HG03432 (cell line): Measurements from ENCODE around the gene USP7.

Experiments used
- ATAC-seq: cut with Tn5 transposase; IDR thresholded peaks from one replicate; pipeline ENCODE4 v1.9.1; 2021; ENCODE audit warnings: mild to moderate bottlenecking, moderate library complexity; ENCODE audit not compliant: unreplicated experiment

The USP7 gene

DNA sequence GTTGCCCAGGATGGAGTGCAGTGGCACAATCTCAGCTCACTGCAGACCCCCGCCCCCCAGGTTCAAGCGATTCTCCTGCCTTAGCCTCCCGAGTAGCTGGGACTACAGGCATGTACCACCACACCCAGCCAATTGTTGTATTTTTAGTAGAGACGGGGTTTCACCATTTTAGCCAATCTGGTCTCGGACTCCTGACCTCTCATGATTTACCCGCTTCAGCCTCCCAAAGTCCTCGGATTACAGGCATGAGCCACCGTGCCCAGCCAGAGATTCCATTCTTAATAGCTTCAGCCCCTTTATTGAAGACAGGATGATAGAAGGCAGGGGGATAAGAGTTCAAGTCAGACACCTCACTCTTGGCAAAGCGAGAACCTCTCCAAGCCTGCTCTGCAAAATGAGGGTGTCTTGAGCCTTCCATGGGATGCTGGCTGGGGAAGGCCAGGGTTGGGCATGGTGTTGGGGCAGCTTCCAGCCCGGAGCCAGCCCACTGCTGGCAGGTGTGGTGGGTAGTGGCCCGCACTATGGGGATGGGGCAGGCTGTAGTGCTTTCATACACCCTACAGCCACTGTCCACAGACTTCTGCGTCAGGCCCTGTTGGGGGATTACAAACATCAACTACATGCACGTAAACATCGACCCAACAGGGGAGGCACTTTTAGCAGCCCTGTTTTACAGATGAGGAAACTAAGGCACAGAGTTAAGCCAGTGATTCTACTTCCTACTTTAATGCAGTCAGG, 98.4 kb downstream of the USP7 start:
- no peak for ATAC-seq

DNA sequence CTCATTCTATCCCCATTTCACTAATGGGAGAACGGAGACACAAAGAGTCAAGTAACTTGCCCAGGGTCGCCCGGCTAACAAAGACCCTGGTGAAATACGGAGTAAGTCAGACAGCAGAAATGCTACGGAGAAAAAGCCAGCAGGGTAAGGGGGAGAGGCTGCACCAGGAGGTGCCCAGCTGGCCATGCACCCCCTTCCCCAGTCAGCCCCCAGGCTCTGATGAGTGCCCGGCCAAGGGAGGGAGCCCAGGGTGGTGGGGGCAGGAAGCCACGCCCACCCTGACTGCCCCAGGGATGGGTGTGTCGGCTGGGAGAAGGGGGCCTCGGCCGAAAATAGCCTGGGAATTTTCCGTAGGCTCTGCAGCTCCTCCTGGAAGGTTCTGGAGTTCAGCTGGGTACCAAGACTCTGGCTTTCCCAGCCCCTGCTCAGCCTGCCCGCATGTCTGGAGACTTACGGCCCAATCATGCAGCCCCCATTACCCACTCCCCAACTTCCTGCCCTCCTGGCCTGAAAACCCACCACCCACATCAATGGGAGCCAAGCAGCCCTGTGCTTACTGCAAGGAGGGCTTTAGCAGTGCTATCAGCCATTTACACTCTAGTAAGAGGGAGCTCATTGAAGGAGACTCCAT, 99.1 kb downstream of the USP7 start:
- no peak for ATAC-seq

DNA sequence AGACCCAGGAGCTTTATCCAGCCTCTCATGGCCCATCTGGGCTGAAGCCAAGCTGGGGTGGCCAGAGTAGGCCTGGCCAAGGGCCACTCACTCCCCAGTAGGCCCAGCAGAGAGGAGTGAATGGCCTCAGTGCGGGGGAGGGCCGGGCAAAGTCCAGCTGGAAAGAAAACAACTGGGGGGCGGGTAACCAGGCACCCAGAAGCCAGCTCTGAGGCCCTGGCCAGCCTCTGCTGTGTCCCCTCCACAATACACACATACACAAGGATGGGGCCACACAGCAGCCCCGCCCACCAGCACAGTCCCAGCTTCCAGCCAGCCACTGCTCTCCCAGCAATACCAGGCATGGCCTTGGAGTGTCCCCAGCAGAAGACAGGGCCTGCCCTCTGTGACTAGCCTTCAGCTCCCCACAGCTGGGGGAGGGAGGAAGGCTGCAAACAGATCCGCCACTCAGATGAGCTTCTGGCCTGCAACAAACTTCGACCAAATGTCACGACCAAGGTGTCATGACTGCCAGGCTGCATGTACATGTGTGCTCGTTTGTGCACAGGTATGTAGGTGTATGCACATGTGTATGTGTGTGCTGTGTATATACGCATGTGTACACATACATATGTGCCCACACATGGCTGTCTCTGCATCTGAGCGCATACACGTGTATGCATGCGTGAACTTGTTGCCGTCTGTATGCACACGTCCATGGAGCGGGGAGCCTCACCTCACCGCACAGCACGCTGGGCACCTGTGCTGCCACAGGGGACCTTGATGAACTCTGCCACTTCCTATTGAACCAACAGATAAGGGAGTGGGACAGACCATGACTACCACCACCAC, 99.9 kb downstream of the USP7 start:
- no peak for ATAC-seq

DNA sequence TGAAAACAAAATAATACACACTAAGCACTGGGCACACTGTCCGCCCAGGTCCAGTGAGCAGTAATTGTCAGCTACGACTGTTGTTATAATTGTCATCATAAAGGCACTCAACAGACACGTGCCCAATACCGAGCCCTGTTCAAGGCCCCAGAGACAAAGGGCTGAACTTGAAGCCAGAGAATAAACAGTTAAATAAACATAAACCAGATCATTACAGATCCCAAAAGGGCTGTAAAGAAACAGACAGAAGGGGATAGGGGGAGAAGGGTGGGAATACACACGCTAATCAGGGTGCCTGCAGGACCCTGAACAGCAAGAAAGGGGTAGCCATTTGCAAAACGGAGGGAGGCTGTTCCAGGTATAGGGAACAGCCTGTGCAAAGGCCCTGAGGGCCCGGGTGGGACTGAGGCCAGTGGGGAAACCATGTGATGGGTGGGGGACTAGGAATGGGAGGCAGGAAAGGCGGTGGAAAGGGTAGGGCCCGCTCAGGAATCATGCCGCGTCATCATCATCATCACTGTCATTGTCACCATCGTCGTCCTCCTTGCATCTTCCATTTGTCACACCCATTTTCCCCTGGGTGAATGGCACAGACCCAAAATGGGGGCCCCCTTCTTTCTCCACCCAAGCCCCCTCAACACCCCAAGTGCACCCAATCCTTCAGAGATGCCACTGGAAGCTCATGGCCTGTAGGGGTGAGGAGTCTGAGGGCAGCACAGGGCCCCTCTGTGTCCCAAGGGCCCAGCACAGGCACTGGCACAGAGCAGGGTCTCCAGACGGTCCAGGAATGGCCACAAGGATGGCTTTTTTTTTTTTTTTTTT, 101.2 kb downstream of the USP7 start:
- ATAC-seq: no peak

DNA sequence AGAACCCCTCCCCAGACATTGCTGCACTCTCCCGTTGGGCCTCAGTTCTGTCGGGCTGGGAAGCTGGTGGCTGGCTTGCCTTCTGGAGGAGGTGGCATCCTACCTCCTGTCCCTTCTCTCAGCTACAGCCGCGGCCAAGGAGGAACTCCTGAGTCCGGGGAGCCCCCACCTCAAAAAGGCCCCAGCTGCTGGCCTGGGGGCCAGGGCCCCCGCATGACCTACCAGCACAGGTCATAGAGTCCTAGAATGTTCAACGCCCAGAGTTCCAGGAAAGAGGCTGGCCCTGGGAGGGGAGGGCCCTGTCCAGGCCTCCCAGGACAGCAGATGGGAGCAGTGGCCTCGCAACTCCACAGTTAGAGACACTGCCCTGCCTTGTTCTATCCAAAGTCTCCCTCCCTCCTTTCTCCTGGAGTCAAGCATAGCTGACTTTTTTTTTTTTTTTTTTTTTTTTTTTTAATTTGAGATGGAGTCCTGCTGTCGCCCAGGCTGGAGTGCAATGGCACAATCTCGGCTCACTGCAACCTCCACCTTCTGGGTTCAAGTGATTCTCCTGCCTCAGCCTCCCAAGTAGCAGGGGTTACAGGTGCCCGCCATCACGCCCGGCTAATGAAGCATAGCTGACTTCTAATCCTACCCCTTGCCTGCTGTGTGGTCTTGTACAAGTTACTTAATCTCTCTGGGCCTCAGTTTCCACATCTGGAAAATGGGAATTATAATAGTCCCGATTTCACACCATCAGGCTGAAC, 102.0 kb downstream of the USP7 start:
- no peak for ATAC-seq

DNA sequence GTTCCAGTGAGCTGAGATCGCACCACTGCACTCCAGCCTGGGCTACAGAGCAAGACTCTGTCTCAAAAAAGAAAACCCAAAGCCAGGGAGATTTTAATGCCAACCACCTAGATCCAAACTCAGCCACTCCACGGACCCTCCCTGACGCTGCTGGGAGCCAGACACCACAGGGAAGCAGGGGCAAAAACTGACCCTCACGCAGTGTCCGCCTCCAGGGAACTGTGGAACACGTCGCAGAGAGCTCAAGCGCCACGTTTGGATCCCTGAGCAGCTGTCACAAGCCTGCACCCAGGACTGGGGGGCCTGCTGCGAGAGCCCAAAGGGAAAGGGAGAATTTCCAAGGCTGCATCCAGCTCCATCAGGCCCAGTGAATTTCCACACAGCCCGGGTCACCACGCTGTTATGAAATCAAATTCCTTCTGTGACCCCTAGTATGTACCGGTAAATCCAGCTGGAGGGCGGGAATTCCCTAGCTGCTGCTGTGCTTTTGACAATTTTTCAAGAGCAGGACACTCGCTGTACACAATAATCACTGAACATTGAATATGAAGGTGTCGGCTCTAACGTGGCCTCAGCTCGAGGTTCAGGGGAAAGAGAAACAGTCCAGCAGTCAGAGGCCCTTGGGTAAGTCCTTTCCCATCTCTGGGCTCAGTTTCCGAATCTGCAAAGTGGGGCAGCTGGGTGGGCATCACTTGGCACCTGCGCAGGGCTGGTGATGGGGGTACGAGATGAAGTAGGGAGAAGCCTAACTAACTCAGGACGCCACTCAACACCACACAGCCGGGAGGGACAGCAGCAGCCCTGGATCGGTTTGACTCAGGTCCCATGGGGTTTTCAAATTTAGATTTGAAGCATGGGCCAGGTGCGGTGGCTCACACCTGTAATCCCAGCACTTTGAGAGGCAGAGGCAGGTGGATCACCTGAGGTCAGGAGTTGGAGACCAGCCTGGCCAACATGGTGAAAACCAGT, 103.5 kb downstream of the USP7 start:
- ATAC-seq: no peak

DNA sequence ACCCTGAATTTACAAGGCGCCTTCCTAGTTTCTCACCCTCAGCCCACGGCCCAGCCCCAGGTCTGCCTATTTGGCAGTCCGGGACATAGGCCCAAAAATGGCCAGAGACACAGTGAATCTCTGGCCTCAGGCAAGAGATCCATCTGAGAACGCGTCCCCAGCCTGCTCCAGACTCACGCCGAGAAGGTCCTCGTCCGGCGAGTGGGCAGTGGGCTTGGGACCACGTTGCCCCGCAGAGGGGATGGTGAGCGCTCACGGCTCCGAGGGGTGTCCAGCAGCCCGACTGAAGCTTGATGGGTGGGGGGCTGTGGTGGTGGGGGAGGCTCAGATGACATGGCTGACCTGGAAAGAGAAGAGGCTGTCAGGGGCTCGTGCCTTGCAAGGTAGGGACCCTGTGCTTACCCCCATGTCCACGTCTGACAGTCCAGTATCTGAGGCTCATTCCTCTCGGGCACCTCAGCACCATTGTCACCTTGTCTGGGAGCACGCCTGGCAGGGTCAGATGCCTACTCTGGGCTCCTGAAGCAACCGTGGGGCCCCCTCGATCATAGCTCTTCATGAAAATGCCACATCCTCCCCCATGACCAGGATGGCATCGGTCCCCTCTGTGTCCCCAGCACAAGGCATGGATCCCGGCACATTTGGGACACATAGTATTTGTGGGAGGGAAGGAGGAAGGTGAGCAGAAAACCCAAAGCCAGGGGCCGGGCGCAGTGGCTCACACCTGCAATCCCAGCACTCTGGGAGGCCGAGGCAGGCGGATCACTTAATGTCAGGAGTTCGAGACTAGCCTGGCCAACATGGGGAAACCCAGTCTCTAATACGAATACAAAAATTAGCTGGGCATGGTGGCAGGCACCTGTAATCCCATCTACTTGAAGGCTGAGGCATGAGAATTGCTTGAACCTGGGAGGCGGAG, 104.5 kb downstream of the USP7 start:
- ATAC-seq: no peak

DNA sequence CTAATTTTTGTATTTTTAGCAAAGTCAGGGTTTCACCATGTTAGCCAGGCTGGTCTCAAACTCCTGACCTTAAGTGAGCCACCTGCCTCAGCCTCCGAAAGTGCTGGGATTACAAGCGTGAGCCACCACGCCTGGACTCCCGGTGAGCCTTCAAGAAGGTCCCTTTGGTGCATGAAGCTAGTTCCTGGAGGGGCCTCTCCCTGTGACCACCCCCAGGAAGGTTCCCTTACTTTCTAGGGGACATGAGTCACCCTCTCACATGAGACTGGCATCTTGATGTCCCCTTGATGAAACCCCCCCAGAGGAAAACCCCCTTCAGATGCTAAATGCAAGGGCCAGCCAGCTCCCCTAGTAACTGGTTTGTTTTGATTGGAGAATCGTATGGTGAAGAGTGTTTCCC, 107.7 kb downstream of the USP7 start:
- ATAC-seq: no peak

DNA sequence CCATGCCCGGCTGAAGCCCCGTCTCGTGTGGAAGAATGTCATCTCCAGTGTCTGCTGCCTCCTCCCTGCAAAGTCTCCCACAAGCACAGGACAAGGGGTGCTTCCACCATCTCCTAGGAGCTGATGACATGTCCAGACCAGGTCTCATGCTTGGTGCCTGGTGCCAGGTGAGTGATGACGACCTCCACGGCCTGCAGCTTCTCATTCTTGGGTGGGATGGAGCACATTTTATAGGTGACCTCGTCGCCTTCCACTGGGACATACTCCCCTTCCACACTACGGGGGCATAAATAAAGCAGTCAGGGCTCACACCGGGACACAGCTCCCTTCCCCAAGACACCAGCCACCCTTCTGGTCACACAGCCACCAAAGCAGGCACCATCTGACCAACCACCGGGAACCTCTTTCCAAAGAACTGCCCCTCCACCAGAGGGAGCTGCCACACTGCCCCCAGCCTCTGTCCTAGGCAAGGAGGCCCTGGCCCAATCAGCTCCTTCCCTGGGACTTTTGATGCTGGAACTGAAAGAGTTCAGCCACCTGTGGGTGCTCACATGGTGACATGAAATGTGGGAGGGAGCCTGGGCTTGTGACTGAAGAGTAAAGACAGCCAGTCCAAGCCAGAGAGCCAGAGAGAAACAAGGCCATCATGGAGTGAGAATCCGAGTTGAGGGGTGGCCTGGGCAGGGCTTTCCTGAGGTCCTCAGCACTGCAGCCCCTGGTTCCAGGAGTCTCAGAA, 108.5 kb downstream of the USP7 start:
- no peak for ATAC-seq

DNA sequence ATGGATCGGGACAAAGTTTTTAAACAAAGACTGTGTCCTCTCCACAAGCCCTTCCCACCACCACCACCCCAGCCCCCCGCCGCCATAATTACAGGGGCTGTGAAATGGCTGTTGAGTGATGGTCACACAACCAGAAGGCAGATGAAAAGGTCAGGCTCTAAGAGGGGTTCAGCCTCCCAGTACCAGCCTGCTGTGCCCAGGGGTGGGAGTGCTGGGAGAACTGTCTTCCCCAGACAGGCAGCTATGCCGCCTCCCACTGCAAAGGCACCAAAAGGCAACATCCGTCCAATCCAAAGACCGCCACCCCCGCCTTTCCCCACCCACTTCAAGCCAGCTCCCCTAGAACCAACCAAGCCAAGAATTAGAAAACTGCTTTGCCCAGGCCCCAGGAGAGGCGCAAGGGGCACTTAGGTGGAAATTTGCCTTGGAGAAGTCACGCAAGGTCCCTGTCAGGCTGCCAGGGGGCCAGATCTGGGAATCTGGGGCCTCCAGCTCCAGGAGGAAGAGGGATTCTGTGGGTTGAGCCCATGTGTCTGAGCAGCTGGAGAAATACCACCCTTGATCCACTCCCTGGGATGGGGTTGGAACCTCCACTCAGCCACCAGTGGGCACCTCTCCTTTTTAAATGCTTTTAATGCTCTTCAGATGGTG, 109.3 kb downstream of the USP7 start:
- ATAC-seq: no peak

DNA sequence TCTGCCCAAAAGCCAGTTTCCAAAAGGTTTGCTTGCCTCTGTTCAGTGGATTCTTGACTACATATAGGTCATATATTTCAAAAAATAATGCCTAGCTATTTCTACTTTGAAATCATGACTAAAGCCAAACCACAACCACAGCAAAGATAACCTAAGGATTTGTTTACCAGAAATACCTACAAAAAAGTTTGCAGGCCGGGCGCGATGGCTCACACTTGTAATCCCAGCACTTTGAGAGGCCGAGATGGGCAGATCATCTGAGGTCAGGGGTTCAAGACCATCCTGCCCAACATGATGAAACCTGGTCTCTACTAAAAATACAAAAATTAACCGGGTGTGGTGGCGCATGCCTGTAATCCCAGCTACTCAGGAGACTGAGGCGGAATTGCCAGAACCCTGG, 110.1 kb downstream of the USP7 start:
- no peak for ATAC-seq

DNA sequence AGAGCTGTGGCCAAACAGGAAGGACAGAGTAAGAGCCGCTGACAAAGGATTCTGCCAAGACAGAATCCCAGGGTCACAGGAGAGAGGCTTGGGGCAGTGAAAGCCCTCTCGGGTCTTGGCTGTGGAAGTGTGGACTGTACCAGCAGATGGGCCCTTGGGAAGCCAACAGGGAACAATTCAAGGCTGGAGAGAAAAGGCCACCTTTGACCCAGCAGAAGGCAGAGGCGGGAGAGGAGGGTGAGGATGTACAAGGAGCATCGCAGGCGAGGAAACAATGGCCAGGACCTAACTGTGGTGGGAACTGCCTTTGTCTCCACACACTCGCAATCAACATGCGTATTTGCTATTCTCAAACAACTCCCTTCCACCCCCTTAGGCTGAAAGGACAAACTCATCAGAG, 110.6 kb downstream of the USP7 start:
- no peak for ATAC-seq

DNA sequence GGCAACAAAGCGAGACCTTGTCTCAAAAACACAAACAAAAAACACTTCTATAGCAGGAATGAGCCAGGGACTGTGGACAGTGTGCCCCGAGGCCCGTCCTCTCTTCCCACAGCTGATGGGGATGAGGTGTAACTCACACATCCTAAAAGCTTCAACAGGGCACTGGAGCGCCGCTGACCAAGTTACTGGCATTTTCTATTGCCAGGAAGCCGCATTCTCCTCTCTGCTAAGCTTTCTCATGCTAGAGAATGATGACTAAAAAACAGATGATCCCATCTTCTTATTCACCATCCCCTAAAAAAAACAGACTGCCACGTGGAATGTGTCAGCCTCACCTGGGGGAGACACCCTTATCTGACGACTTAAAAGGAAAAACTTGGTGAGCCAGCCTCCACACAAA, 111.2 kb downstream of the USP7 start:
- no peak for ATAC-seq

DNA sequence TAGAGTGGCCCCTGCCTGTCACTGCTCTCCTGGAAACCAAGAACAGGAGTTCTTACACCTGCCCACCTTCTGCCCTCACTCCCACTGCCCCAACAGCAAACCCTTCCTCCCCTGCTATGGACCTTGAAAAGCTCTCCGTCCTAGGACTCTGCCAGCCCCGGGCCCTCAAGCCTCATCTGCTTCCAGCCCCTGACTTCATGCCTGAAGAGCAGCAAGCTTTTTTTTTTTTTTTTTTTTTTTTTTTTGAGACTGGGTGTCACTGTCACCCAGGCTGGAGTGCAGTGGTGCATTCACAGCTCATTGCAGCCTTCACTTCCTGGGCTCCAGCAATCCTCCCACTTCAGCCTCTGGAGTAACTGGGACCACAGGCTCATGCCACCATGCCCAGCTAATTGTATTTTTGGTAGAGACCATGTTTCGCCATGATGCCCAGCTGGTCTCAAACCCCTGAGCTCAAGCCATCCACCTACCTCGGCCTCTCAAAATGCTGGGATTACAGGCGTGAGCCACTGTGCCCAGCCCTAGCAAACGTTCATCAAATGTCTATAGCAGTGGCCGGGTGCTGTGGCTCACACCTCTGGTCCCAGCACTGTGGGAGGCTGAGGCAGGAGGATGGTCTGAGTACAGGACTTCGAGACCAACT, 111.8 kb downstream of the USP7 start:
- ATAC-seq: no peak

DNA sequence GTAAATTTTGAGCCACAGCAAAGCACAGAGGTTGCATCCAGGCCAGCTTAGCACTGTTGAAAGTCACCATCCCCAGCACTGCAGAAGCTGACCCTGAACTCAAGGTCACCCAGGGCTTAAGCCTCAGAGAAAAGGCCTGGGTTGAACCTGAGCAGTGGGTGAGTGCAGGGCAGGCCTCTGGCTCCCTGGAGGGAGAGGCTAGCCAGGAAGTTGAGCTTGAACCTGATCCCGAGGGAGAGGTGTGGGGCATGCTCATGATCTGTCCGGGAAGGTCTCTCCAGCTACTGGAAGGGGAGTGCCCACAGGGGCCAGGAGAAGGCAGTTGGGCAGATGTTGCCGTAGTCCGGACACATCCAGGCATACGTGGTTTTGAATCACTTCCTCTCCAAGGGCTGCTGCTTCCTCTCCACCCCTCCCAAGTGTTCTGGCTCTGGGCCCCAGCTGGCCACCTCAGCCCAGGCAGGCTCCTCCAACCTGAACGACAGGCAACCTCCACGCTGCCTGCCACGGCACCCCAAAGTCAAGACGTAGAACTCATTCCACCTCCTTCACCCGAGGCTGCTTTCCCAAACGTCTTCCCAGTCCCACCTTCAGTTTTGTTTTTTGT, 113.3 kb downstream of the USP7 start:
- ATAC-seq: peak; percentile 37

DNA sequence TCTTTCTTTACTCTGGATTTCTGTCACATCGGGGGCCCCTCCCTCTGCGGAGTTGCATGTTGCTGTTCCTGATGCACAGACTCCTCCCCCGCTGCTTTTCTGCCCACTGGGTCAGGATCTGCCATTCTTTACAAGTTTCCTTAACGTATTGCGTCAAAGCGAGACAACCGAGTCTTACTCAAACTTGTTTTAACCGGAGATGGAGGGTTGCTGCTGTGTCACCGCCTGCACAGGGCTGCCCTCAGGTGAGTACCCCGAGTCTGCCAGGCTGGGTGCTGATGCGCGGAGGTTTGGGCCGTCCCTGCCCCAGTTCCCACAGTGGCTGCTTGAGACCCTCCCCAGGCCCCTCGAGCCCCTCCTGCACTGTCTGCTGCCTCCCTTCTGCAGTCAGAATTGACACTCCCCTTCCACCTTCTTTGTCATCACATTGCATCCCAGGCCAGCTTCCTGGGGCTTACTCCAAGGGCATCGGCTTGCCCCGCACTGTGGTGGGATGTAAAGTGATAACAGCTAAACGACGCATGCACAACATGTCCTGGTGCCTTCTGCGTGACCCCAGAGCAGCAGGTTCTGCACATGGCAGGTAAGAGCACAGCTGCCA, 114.2 kb downstream of the USP7 start:
- ATAC-seq: no peak
